ENCODE data around the gene UPK2. TPM values are rescaled to one million over a fixed set of nuclear protein-coding genes. Genes with fewer than 3 reads are reported as not detected.
A peak's percentile ranks its signal among the peaks of the same experiment; 100 is the strongest.

UPK2 gene
- total and polyA plus RNA-seq, 2 of the 13 experiments (the other 11 are each of a cell fraction or from before 2014, with no cell fraction given): not detected

DNA sequence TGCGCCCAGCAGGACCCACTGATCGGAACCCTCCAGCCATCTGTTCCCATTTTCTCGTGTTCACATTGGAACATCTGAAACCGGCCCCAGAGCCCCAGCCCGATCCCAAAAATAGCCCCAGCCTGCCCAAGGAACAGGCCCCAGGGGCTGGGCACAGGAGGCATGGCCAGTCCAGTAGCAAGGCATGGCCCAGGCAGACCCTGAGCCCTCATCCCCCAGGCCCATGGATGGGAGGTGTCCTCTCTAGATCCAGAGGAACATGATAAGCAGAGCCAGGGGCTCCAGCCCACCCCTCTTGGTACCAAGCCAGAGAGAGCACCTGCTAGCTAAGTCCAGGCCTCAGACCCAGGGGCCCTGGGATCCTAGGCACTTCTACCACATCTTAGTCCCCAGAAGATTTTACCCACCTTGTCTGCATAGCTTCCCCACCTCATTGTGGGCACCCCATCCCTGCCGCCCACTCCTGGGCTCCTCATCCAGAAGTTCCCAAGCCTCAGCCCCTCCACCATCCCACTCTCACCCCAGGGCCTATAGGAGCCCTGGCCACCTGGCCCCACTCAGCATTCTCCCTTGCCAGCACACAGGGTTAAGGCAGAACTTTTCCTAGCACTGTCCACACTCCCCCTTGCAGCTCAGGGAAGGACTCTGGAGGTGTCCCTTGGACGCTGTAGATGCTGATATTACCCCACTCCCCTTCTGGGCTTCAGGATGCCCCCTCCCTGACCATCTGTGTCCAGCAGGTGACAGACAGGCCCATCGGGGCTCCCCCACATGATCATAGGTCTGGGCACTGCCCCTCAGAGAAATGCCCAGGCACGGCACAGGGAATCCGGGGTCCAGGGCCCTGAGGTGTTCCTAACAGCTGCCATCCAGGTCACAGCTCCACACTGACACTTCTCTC lies 39.9 kb upstream of the UPK2 start (continued):
- TF ChIP-seq, protein P1, sequence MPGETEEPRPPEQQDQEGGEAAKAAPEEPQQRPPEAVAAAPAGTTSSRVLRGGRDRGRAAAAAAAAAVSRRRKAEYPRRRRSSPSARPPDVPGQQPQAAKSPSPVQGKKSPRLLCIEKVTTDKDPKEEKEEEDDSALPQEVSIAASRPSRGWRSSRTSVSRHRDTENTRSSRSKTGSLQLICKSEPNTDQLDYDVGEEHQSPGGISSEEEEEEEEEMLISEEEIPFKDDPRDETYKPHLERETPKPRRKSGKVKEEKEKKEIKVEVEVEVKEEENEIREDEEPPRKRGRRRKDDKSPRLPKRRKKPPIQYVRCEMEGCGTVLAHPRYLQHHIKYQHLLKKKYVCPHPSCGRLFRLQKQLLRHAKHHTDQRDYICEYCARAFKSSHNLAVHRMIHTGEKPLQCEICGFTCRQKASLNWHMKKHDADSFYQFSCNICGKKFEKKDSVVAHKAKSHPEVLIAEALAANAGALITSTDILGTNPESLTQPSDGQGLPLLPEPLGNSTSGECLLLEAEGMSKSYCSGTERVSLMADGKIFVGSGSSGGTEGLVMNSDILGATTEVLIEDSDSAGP (CRISPR knock-in tag; IDR thresholded peaks at IDR 0.05; ENCODE audit: borderline replicate concordance): no peak; the same call in 1 of the 2 replicates
- TF ChIP-seq FOSL1 (CRISPR knock-in tag; IDR thresholded peaks at IDR 0.05; ENCODE audit: borderline replicate concordance): no peak
- TF ChIP-seq PLRG1 (conservative IDR thresholded peaks at IDR 0.05): no peak
- no peak for TF ChIP-seq PRMT3 (CRISPR knock-in tag; IDR thresholded peaks at IDR 0.05; ENCODE audit: borderline replicate concordance, low read depth)
- no peak for TF ChIP-seq MEF2D (CRISPR knock-in tag; IDR thresholded peaks at IDR 0.05)
- TF ChIP-seq, protein P2, sequence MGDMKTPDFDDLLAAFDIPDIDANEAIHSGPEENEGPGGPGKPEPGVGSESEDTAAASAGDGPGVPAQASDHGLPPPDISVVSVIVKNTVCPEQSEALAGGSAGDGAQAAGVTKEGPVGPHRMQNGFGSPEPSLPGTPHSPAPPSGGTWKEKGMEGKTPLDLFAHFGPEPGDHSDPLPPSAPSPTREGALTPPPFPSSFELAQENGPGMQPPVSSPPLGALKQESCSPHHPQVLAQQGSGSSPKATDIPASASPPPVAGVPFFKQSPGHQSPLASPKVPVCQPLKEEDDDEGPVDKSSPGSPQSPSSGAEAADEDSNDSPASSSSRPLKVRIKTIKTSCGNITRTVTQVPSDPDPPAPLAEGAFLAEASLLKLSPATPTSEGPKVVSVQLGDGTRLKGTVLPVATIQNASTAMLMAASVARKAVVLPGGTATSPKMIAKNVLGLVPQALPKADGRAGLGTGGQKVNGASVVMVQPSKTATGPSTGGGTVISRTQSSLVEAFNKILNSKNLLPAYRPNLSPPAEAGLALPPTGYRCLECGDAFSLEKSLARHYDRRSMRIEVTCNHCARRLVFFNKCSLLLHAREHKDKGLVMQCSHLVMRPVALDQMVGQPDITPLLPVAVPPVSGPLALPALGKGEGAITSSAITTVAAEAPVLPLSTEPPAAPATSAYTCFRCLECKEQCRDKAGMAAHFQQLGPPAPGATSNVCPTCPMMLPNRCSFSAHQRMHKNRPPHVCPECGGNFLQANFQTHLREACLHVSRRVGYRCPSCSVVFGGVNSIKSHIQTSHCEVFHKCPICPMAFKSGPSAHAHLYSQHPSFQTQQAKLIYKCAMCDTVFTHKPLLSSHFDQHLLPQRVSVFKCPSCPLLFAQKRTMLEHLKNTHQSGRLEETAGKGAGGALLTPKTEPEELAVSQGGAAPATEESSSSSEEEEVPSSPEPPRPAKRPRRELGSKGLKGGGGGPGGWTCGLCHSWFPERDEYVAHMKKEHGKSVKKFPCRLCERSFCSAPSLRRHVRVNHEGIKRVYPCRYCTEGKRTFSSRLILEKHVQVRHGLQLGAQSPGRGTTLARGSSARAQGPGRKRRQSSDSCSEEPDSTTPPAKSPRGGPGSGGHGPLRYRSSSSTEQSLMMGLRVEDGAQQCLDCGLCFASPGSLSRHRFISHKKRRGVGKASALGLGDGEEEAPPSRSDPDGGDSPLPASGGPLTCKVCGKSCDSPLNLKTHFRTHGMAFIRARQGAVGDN (CRISPR knock-in tag; IDR thresholded peaks at IDR 0.05): peak; percentile 46; the same call in 1 of the 2 replicates
- TF ChIP-seq GTF3A (CRISPR knock-in tag; conservative IDR thresholded peaks at IDR 0.05): no peak
- no peak for TF ChIP-seq AKAP8 (CRISPR knock-in tag; IDR thresholded peaks at IDR 0.05)
- TF ChIP-seq GMEB1 (CRISPR knock-in tag; IDR thresholded peaks at IDR 0.05; ENCODE audit: borderline replicate concordance): no peak
- no peak for TF ChIP-seq POGZ (CRISPR knock-in tag; IDR thresholded peaks at IDR 0.05)

Measured in HepG2 (cell line).